Body of pancreas (tissue), 4 donors: ENCODE measurements around the gene CNP.

Experiments used
- CTCF ChIP-seq, 7 experiments: fragments of 450-650 bp in 4 of 7; fragments of 200-600 bp in 3 of 7; sonication (generic) in 3 of 7; IDR thresholded peaks; one replicate each; pipeline ENCODE4 v1.5.1; 2016 to 2019; ENCODE audit warnings: antibody characterized with exemption in 7 of 7
- POLR2A ChIP-seq, 3 donors: fragments of 450-650 bp; IDR thresholded peaks; one replicate each; pipeline ENCODE4 v1.6.1; 2016; ENCODE audit warnings: antibody characterized with exemption in 3 of 3, mild to moderate bottlenecking in 2 of 3

- TF ChIP-seq POLR2A (IDR thresholded peaks at IDR 0.05) (peak; percentile 59 to 85 (median 75)), CTCF (IDR thresholded peaks at IDR 0.05) (peak in 3 of 7 experiments; percentile 0 to 32 (median 3))
These were observed 50.6 kb downstream of the CNP start, which contains the start of gene DNAJC7 for GRCh38 chr17:42016941-42017865.
